CMK (cell line): ENCODE data around the gene PTPRK.

Source experiments
- DNase-seq: peaks from one replicate; pipeline ENCODE4 v3.0.0-alpha.2; 2010; ENCODE audit warnings: low read depth

PTPRK gene

GRCh38 chr6:128515550-128516513 is 4.6 kb downstream of the PTPRK start:
- DNase-seq = no peak

- DNase-seq = no peak
These were observed 6.5 kb downstream of the PTPRK start for GRCh38 chr6:128513878-128514277.

- no peak for DNase-seq
These were observed 8.1 kb downstream of the PTPRK start for GRCh38 chr6:128512296-128512695.

- no peak for DNase-seq
These were observed 8.9 kb downstream of the PTPRK start for GRCh38 chr6:128511506-128511905.

GRCh38 chr6:128509709-128510108 is 10.7 kb downstream of the PTPRK start:
- no peak for DNase-seq

- no peak for DNase-seq
These were observed 11.7 kb downstream of the PTPRK start for GRCh38 chr6:128508588-128509296.

GRCh38 chr6:128507337-128508310 is 12.8 kb downstream of the PTPRK start:
- DNase-seq = no peak

GRCh38 chr6:128505603-128506002 is 14.8 kb downstream of the PTPRK start:
- DNase-seq = no peak

- DNase-seq = no peak
These were observed 16.3 kb downstream of the PTPRK start for GRCh38 chr6:128504003-128504654.

GRCh38 chr6:128500749-128501600 is 19.4 kb downstream of the PTPRK start:
- no peak for DNase-seq

- no peak for DNase-seq
These were observed 20.4 kb downstream of the PTPRK start for GRCh38 chr6:128500014-128500413.

- no peak for DNase-seq
These were observed 21.2 kb downstream of the PTPRK start for GRCh38 chr6:128499079-128499731.

GRCh38 chr6:128498234-128498633 is 22.2 kb downstream of the PTPRK start:
- DNase-seq = no peak

- no peak for DNase-seq
These were observed 24.7 kb downstream of the PTPRK start for GRCh38 chr6:128495536-128496333.

GRCh38 chr6:128494440-128494839 is 26.0 kb downstream of the PTPRK start:
- DNase-seq = no peak

- DNase-seq = no peak
These were observed 26.5 kb downstream of the PTPRK start for GRCh38 chr6:128493877-128494276.

GRCh38 chr6:128492386-128492785 is 28.0 kb downstream of the PTPRK start:
- no peak for DNase-seq

GRCh38 chr6:128491610-128492206 is 28.7 kb downstream of the PTPRK start:
- no peak for DNase-seq
